Measurements from ENCODE around the gene ELOVL4. TPM values are rescaled to one million over a fixed set of nuclear protein-coding genes. Genes with fewer than 3 reads are reported as not detected.

ELOVL4 gene
- total RNA-seq, 1 donor from 2014 or later: 5.9 TPM

GRCh38 chr6:79913369-79913768 is 34.0 kb downstream of the ELOVL4 start:
- Mint-ChIP-seq H3K36me3 (ENCODE audit: insufficient read depth) (no peaks in the 10 kb centered on the region), H3K4me1 (ENCODE audit: low read depth) (no peaks in the 10 kb centered on the region), H3K9me3 (ENCODE audit: low read depth) (no peaks in the 10 kb centered on the region), H3K27me3 (no peaks in the 10 kb centered on the region), H3K4me3 (ENCODE audit: low read depth) (no peak overlapping the region), H3K27ac (no peak overlapping the region)
- TF ChIP-seq CTCF (IDR thresholded peaks at IDR 0.05; ENCODE audit: unreplicated experiment): no peak
- DNase-seq (ENCODE audit: low spot score, unreplicated experiment): no peak

GRCh38 chr6:79911992-79912391 is 35.4 kb downstream of the ELOVL4 start:
- H3K27ac Mint-ChIP-seq: no peak overlapping the region
- TF ChIP-seq CTCF (IDR thresholded peaks at IDR 0.05; ENCODE audit: unreplicated experiment): no peak
- H3K4me3 Mint-ChIP-seq (ENCODE audit: low read depth): no peak overlapping the region
- H3K27me3 Mint-ChIP-seq: no peaks in the 10 kb centered on the region
- H3K4me1 Mint-ChIP-seq (ENCODE audit: low read depth): no peaks in the 10 kb centered on the region
- DNase-seq (ENCODE audit: low spot score, unreplicated experiment): no peak
- H3K9me3 Mint-ChIP-seq (ENCODE audit: low read depth): no peaks in the 10 kb centered on the region
- H3K36me3 Mint-ChIP-seq (ENCODE audit: insufficient read depth): no peaks in the 10 kb centered on the region

- H3K36me3 Mint-ChIP-seq (ENCODE audit: insufficient read depth): no peaks in the 10 kb centered on the region
- H3K4me3 Mint-ChIP-seq (ENCODE audit: low read depth): no peak overlapping the region
- H3K9me3 Mint-ChIP-seq (ENCODE audit: low read depth): no peaks in the 10 kb centered on the region
- DNase-seq (ENCODE audit: low spot score, unreplicated experiment): no peak
- H3K27me3 Mint-ChIP-seq: no peaks in the 10 kb centered on the region
- no peak for TF ChIP-seq CTCF (IDR thresholded peaks at IDR 0.05; ENCODE audit: unreplicated experiment)
- no peaks in the 10 kb centered on the region for H3K4me1 Mint-ChIP-seq (ENCODE audit: low read depth)
- no peak overlapping the region for H3K27ac Mint-ChIP-seq
Observed at GRCh38 chr6:79909517-79909916, 37.8 kb downstream of the ELOVL4 start.

- H3K27ac Mint-ChIP-seq: no peak overlapping the region
- no peaks in the 10 kb centered on the region for H3K27me3 Mint-ChIP-seq
- DNase-seq (ENCODE audit: low spot score, unreplicated experiment): no peak
- TF ChIP-seq CTCF (IDR thresholded peaks at IDR 0.05; ENCODE audit: unreplicated experiment): no peak
- no peaks in the 10 kb centered on the region for H3K4me1 Mint-ChIP-seq (ENCODE audit: low read depth)
- no peaks in the 10 kb centered on the region for H3K36me3 Mint-ChIP-seq (ENCODE audit: insufficient read depth)
- H3K4me3 Mint-ChIP-seq (ENCODE audit: low read depth): no peak overlapping the region
- no peaks in the 10 kb centered on the region for H3K9me3 Mint-ChIP-seq (ENCODE audit: low read depth)
Observed at GRCh38 chr6:79902046-79902445, 45.3 kb downstream of the ELOVL4 start.

- no peak for DNase-seq (ENCODE audit: low spot score, unreplicated experiment)
- Mint-ChIP-seq H3K27me3 (no peaks in the 10 kb centered on the region), H3K4me1 (ENCODE audit: low read depth) (no peaks in the 10 kb centered on the region), H3K36me3 (ENCODE audit: insufficient read depth) (no peaks in the 10 kb centered on the region), H3K27ac (no peak overlapping the region), H3K4me3 (ENCODE audit: low read depth) (no peak overlapping the region), H3K9me3 (ENCODE audit: low read depth) (peaks cover 3% of the 10 kb centered on the region)
- TF ChIP-seq CTCF (IDR thresholded peaks at IDR 0.05; ENCODE audit: unreplicated experiment): no peak
Observed at GRCh38 chr6:79898076-79898475, 49.3 kb downstream of the ELOVL4 start.

Data from progenitor cell of endocrine pancreas (in vitro differentiated cells).